ENCODE results near the gene MPC2. TPM values are rescaled to one million over a fixed set of nuclear protein-coding genes. Genes with fewer than 3 reads are reported as not detected.
A peak's percentile ranks its signal among the peaks of the same experiment; 100 is the strongest.

The MPC2 gene
- total RNA-seq, 1 experiment from 2014 or later = 56.2 TPM

DNA sequence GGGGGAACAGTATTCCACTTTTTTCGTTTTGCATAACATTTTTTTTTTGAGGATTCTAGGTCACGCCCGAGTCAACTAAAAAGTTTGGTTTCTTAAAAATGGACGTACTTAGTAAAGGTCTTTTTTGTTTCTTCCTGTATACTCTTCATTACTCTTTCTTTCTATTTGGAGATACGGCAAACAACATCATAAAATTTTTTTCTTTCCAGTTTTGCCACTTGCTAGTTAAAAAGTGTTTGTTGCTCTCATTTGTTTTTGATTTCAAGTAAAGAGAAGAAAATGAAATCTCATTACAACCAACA lies 788 bp upstream of the MPC2 start:
- Histone ChIP-seq H3K4me1 (ENCODE audit: insufficient read depth, low read length, poor library complexity, severe bottlenecking) (peaks cover 15% of the 10 kb centered on the region), H3K27ac (ENCODE audit: low read depth, low read length, poor library complexity, severe bottlenecking) (peak overlapping the region; percentile 98), H3K36me3 (ENCODE audit: insufficient read depth, low read length, poor library complexity, severe bottlenecking) (no peaks in the 10 kb centered on the region), H3K4me3 (ENCODE audit: low read depth, low read length, poor library complexity, severe bottlenecking) (peak overlapping the region; percentile 75), H3K27me3 (replicated peaks; ENCODE audit: insufficient read depth, low read depth, low read length, poor library complexity) (no peaks in the 10 kb centered on the region), H3K9me3 (ENCODE audit: low read depth, low read length, poor library complexity, severe bottlenecking) (no peaks in the 10 kb centered on the region)
- DNase-seq (ENCODE audit: low spot score) = no peak
- CTCF ChIA-PET = no interaction called here
- intact Hi-C loops (cut with micrococcal nuclease; ENCODE audit: unreplicated experiment) = loop anchor here (10.0 kb wide), 1 partner anchor 223 kb away; no protein-coding TSS in a partner anchor
- no TSS peak for BruUV-seq (replicated peaks)
- TF ChIP-seq, protein P1, sequence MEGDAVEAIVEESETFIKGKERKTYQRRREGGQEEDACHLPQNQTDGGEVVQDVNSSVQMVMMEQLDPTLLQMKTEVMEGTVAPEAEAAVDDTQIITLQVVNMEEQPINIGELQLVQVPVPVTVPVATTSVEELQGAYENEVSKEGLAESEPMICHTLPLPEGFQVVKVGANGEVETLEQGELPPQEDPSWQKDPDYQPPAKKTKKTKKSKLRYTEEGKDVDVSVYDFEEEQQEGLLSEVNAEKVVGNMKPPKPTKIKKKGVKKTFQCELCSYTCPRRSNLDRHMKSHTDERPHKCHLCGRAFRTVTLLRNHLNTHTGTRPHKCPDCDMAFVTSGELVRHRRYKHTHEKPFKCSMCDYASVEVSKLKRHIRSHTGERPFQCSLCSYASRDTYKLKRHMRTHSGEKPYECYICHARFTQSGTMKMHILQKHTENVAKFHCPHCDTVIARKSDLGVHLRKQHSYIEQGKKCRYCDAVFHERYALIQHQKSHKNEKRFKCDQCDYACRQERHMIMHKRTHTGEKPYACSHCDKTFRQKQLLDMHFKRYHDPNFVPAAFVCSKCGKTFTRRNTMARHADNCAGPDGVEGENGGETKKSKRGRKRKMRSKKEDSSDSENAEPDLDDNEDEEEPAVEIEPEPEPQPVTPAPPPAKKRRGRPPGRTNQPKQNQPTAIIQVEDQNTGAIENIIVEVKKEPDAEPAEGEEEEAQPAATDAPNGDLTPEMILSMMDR (conservative IDR thresholded peaks at IDR 0.05; ENCODE audit: low read depth, low read length) = no peak
- no peak for TF ChIP-seq EZH2 (IDR thresholded peaks at IDR 0.05; ENCODE audit: borderline replicate concordance, low read depth, low read length, poor library complexity, severe bottlenecking)
- POLR2A ChIA-PET (ENCODE audit: low non-redundant PET) = no interaction called here

DNA sequence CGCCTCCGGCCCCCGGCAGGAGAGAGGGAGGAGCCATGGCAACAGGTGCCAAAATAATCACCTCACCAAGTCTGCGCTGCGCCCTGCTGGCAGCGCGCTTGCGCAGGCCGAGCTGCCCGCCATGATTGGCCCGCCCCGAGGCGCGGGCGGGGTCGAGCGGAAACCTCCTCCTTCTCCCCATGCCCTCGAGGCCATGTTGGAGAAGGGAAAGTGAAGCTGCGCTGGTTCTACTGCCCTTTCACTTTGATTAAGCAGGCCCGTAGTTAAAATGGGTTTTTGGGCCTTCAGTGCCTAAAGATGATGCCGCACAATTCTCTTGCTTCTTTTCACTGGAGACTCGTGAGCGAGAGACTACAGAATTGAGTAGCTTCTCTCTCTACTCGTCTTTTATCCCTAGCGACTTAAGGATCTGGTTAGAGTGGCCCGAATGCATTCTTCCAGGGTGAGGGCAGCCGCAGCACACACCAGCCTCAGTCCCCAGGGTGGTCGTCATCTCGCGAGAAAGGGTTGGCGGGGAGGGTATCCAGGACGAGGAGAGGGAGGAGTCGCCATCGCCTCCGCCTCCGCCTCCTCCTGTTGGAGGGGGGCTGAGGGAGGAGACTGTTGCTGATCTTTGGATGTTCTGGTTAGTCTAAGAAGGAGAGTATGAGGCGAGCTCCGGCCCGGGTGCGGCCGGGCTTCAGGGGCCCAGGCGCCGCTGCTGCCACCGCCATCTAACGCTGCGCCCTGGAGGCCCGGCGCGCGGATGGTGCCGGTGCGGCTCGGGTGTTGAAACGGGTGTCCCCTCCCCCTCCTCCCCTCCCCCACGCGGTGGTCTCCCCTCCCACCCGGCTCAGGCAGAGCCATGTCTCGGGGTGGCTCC lies 573 bp downstream of the MPC2 start, which contains the start of gene DCAF6:
Gene DCAF6 (plus strand): TSS at position 616 of the 862 bp plus-strand sequence. CDS start 229 bp downstream, at position 845.
- Histone ChIP-seq H3K27ac (ENCODE audit: low read depth, low read length, poor library complexity, severe bottlenecking) (peak within 1 kb of the TSS; percentile 98), H3K36me3 (ENCODE audit: insufficient read depth, low read length, poor library complexity, severe bottlenecking) (no peaks in the 10 kb centered on the region), H3K27me3 (replicated peaks; ENCODE audit: insufficient read depth, low read depth, low read length, poor library complexity) (no peaks in the 10 kb centered on the region), H3K9me3 (ENCODE audit: low read depth, low read length, poor library complexity, severe bottlenecking) (no peaks in the 10 kb centered on the region), H3K4me3 (ENCODE audit: low read depth, low read length, poor library complexity, severe bottlenecking) (peak within 1 kb of the TSS; percentile 75), H3K4me1 (ENCODE audit: insufficient read depth, low read length, poor library complexity, severe bottlenecking) (peaks cover 15% of the 10 kb centered on the region)
- ChIA-PET POLR2A (ENCODE audit: low non-redundant PET) (no interaction called here), CTCF (interaction anchor here (1.1 to 1.4 kb wide), 2 partner anchors 146 to 149 kb away, joined by 4 read pairs; no protein-coding TSS in a partner anchor)
- TF ChIP-seq EZH2 (IDR thresholded peaks at IDR 0.05; ENCODE audit: borderline replicate concordance, low read depth, low read length, poor library complexity, severe bottlenecking) = no peak
- TF ChIP-seq, protein P1 (conservative IDR thresholded peaks at IDR 0.05; ENCODE audit: low read depth, low read length) = no peak
- intact Hi-C loops (cut with micrococcal nuclease; ENCODE audit: unreplicated experiment) = loop anchor here (10.0 kb wide), 1 partner anchor 221 kb away; no protein-coding TSS in a partner anchor
- BruUV-seq (replicated peaks) = no TSS peak
- DNase-seq (ENCODE audit: low spot score) = peak; percentile 99

DNA sequence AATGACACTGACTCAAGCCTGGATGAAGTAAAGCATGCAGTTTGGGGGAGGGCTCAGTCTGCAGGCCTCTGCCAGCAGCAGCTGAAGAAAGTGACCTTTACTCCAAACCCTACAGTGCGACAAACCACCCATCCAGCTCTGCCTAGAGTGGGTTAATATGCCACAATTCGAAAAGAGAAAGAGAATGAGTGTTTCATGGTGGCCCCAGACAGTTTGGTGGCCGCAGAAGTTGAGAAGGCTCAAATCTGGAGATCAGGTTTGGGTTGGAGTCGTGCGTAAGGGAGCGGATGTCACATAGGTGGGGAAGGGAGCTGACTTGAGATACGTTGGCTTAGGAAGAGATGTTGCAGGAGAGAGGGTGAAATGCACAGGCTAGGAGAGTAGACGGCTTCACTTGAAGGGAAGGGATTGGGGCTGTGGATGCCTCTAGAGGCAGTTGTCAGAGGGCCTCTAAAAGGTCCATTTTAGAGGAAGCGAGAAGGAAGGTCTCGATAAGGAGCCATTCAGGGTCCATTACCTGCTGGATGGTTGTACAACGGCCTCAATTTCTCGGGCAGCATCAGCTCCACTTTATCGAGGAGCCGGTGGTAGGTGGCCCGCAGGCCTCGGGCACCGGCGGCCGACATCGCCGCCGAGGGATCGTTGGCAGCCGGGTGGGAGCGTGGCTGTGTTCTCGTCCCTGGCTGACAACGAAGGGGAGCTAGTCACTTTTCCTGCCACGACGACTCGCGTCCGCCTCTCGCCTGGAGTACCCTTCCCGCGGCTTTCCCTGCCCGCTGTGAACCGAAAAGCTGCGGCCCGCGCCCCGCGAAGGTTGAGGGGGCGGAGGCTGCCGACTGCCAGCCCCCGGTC lies 1.4 kb downstream of the MPC2 start:
- Histone ChIP-seq H3K27ac (ENCODE audit: low read depth, low read length, poor library complexity, severe bottlenecking) (peak overlapping the region; percentile 98), H3K4me1 (ENCODE audit: insufficient read depth, low read length, poor library complexity, severe bottlenecking) (peaks cover 15% of the 10 kb centered on the region), H3K9me3 (ENCODE audit: low read depth, low read length, poor library complexity, severe bottlenecking) (no peaks in the 10 kb centered on the region), H3K27me3 (replicated peaks; ENCODE audit: insufficient read depth, low read depth, low read length, poor library complexity) (no peaks in the 10 kb centered on the region), H3K36me3 (ENCODE audit: insufficient read depth, low read length, poor library complexity, severe bottlenecking) (no peaks in the 10 kb centered on the region), H3K4me3 (ENCODE audit: low read depth, low read length, poor library complexity, severe bottlenecking) (peak overlapping the region; percentile 75)
- CTCF ChIA-PET = interaction anchor here (1.1 to 1.4 kb wide), 2 partner anchors 147 to 150 kb away, joined by 4 read pairs; no protein-coding TSS in a partner anchor
- intact Hi-C loops (cut with micrococcal nuclease; ENCODE audit: unreplicated experiment) = loop anchor here (10.0 kb wide), 1 partner anchor 221 kb away; no protein-coding TSS in a partner anchor
- POLR2A ChIA-PET (ENCODE audit: low non-redundant PET) = interaction anchor here (0.6 kb wide), 1 partner anchor 17 kb away, joined by 3 read pairs; no protein-coding TSS in a partner anchor
- TF ChIP-seq, protein P1 (conservative IDR thresholded peaks at IDR 0.05; ENCODE audit: low read depth, low read length) = no peak
- no peak for TF ChIP-seq EZH2 (IDR thresholded peaks at IDR 0.05; ENCODE audit: borderline replicate concordance, low read depth, low read length, poor library complexity, severe bottlenecking)
- peak; percentile 65 for DNase-seq (ENCODE audit: low spot score)
- no TSS peak for BruUV-seq (replicated peaks)
